B cell (primary cell): Measurements from ENCODE around the gene NRXN2. TPM values are rescaled to one million over a fixed set of nuclear protein-coding genes. Genes with fewer than 3 reads are reported as not detected.

ENCODE experiments used
- ATAC-seq: fragments of 200-7000 bp; cut with Tn5 transposase; one replicate; pipeline ENCODE4 v1.10.0; 2021; ENCODE audit warnings: low read depth, mild to moderate bottlenecking, moderate number of reproducible peaks, moderate library complexity
- CTCF ChIA-PET: fragments of 350-600 bp; sonication (Branson Sonifier 250); formaldehyde crosslinking; loops from one replicate; lab custom pipeline; 2021; ENCODE audit warnings: antibody characterized with exemption, inconsistent platforms; lab: Charles Lee
- POLR2A ChIA-PET: fragments of 350-600 bp; sonication (Branson Sonifier 250); formaldehyde crosslinking; loops from one replicate; lab custom pipeline; 2021; ENCODE audit warnings: antibody characterized with exemption; lab: Charles Lee
- DNase-seq: peaks from one replicate; pipeline ENCODE4 v3.0.0; 2013
- H2AFZ ChIP-seq: 2 replicates; pipeline ENCODE4 v1.6.1; 2012; ENCODE audit warnings: mild to moderate bottlenecking, low read depth, low read length; ENCODE audit not compliant: insufficient read depth, poor library complexity, severe bottlenecking
- H3K27ac ChIP-seq, 2 donors: 1 replicate in 1 of 2; 2 replicates in 1 of 2; pipeline ENCODE4 v1.5.1; 2012 to 2013; ENCODE audit warnings: low read length in 2 of 2, mild to moderate bottlenecking in 2 of 2, moderate library complexity in 1 of 2
- H3K27me3 ChIP-seq, 4 experiments: fragments of 200-600 bp in 1 of 4; sonication (generic) in 1 of 4; replicated peaks in 1 of 4; 1 replicate in 2 of 4; 2 replicates in 2 of 4; pipeline versions ENCODE4 v1.6.1 to v1.7.0; 2013 to 2016; ENCODE audit warnings: low read length in 3 of 4, mild to moderate bottlenecking in 2 of 4, mixed read lengths in 1 of 4, moderate library complexity in 1 of 4; ENCODE audit not compliant: insufficient read depth in 4 of 4, control insufficient read depth in 3 of 4; ENCODE audit errors: control extremely low read depth in 1 of 4
- H3K36me3 ChIP-seq, 2 experiments: replicated peaks in 1 of 2; 1 replicate in 1 of 2; 2 replicates in 1 of 2; pipeline versions ENCODE4 v1.6.1 to v1.7.1; 2013; ENCODE audit warnings: low read length in 1 of 2; ENCODE audit not compliant: insufficient read depth in 2 of 2, control insufficient read depth in 1 of 2; ENCODE audit errors: control extremely low read depth in 1 of 2, extremely low read depth in 1 of 2
- H3K4me1 ChIP-seq, 2 donors: fragments of 200-600 bp in 1 of 2; sonication (generic) in 1 of 2; 1 replicate in 1 of 2; 2 replicates in 1 of 2; pipeline versions ENCODE4 v1.5.1 to v1.6.1; 2013 to 2017; ENCODE audit warnings: low read length in 2 of 2; ENCODE audit not compliant: control insufficient read depth in 2 of 2, insufficient read depth in 2 of 2
- H3K4me2 ChIP-seq: replicated peaks from 2 replicates; pipeline ENCODE3; 2012; ENCODE audit warnings: mild to moderate bottlenecking, low read depth, low read length; ENCODE audit not compliant: poor library complexity, severe bottlenecking
- H3K4me3 ChIP-seq, 5 experiments: fragments of 200-600 bp in 1 of 5; sonication (generic) in 1 of 5; 1 replicate in 3 of 5; 2 replicates in 2 of 5; pipeline versions ENCODE4 v1.5.1 to v1.7.0; 2011 to 2016; ENCODE audit warnings: low read length in 4 of 5, mild to moderate bottlenecking in 4 of 5, low read depth in 2 of 5, control low read depth in 1 of 5, moderate library complexity in 1 of 5; ENCODE audit not compliant: insufficient read depth in 1 of 5; ENCODE audit errors: control extremely low read depth in 1 of 5, extremely low read depth in 1 of 5
- H3K79me2 ChIP-seq: fragments of 200-600 bp; sonication (generic); one replicate; pipeline ENCODE4 v1.6.0; 2016; ENCODE audit warnings: low read length; ENCODE audit not compliant: control insufficient read depth, insufficient read depth
- H3K9ac ChIP-seq: fragments of 200-600 bp; sonication (generic); 2 replicates; pipeline ENCODE4 v1.6.1; 2017; ENCODE audit warnings: mild to moderate bottlenecking, low read length, moderate library complexity
- H3K9me3 ChIP-seq, 3 donors: one replicate each; pipeline versions ENCODE4 v1.6.1 to v1.7.1; 2013; ENCODE audit warnings: low read length in 2 of 3; ENCODE audit not compliant: control insufficient read depth in 2 of 3, insufficient read depth in 1 of 3; ENCODE audit errors: control extremely low read depth in 1 of 3
- H4K20me1 ChIP-seq: 2 replicates; pipeline ENCODE4 v1.6.0; 2012; ENCODE audit warnings: mild to moderate bottlenecking, low read length; ENCODE audit not compliant: insufficient read depth, control insufficient read depth, poor library complexity, severe bottlenecking
- H3K27ac Mint-ChIP-seq: one replicate; pipeline ENCODE4 v1.8.0; 2021; ENCODE audit warnings: mixed read lengths
- H3K27me3 Mint-ChIP-seq: one replicate; pipeline ENCODE4 v1.8.0; 2021; ENCODE audit warnings: mixed read lengths
- H3K4me1 Mint-ChIP-seq: one replicate; pipeline ENCODE4 v1.8.0; 2021; ENCODE audit warnings: mixed read lengths
- H3K4me3 Mint-ChIP-seq: one replicate; pipeline ENCODE4 v1.8.0; 2021; ENCODE audit warnings: mixed read lengths
- H3K9me3 Mint-ChIP-seq: one replicate; pipeline ENCODE4 v1.8.0; 2022; ENCODE audit warnings: mixed read lengths; ENCODE audit not compliant: insufficient read depth
- EZH2 ChIP-seq: IDR thresholded peaks from 2 replicates; pipeline ENCODE4 v1.6.1; 2012; ENCODE audit warnings: borderline replicate concordance, low read depth, mild to moderate bottlenecking, moderate library complexity, low read length; ENCODE audit not compliant: insufficient read depth, poor library complexity, severe bottlenecking
- WGBS: methylation state at CpG from one replicate; pipeline ENCODE4 v1.1.5; 2013; ENCODE audit warnings: missing lambda C conversion rate; ENCODE audit not compliant: insufficient coverage; 5-methylcytosine and 5-hydroxymethylcytosine counted together
- intact Hi-C: fragments of 100-400 bp; cut with micrococcal nuclease; formaldehyde crosslinking; loops from one replicate; pipeline ENCODE4 v1.10.0; 2022
- polyA plus RNA-seq: library from polyadenylated mRNA; depleted of rRNA; stranded (reverse); fragments of >200 nt; gene quantifications from 2 replicates; pipeline ENCODE4 v1.2.3, GENCODE V29; 2012
- total RNA-seq, 2 donors: library from RNA; stranded (reverse); fragments of 120-200 nt in 1 of 2; gene quantifications; 1 replicate in 1 of 2; 2 replicates in 1 of 2; pipeline versions ENCODE4 v1.2.3 to v1.2.4, GENCODE V29; 2013 to 2022
- TF ChIP-seq, protein P1 (sequence below): fragments of 200-600 bp; IDR thresholded peaks from one replicate; pipeline ENCODE4 v1.8.0; 2022; ENCODE audit warnings: antibody characterized with exemption, mild to moderate bottlenecking

Gene NRXN2
- total and polyA plus RNA-seq, 2 donors (not counting 1 experiment from before 2014, with no cell fraction given) = 0.01 to 0.52 TPM

DNA sequence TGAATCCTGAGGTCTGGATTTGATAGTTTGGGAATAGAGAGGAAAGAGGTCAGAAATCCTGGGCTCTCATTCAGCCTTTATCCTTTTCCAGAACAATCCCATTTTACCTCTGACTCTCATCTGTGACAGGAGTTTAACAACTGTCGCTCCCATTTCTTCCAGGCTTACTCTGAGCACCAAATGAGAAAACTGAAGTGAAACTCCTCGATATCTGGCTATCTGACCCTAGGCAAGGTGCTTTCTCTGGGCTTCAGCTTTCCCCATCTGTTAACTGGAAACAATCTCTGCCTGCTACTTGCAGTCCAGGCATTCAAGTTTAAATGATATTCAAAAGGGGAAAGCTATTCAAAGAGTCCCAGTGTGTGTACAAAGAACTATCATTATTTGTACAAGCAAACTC, 50.1 kb downstream of the NRXN2 start:
- ChIA-PET CTCF (interaction anchor here (1.0 to 2.5 kb wide), 5 partner anchors 10 to 69 kb away, joined by 3 to 12 read pairs (median 3); no protein-coding TSS in a partner anchor), POLR2A (no interaction called here)
- intact Hi-C loops = no loop called here
- Histone ChIP-seq H3K9ac (no peak overlapping the region), H3K4me1 (peaks cover 15 to 21% of the 10 kb centered on the region in 2 donors), H3K36me3 (no peaks in the 10 kb centered on the region), H2AFZ (no peak overlapping the region), H3K9me3 (peaks cover 0 to 10% (median 0%) of the 10 kb centered on the region in 3 donors), H3K79me2 (no peaks in the 10 kb centered on the region), H3K27ac (no peak overlapping the region), H4K20me1 (no peaks in the 10 kb centered on the region), H3K4me3 (no peak overlapping the region), H3K27me3 (peaks cover 0 to 44% (median 10%) of the 10 kb centered on the region in 4 experiments), H3K4me2 (no peak overlapping the region)
- Mint-ChIP-seq H3K9me3 (no peaks in the 10 kb centered on the region), H3K4me3 (no peak overlapping the region), H3K27ac (no peak overlapping the region), H3K27me3 (peaks cover 69% of the 10 kb centered on the region), H3K4me1 (peaks cover 21% of the 10 kb centered on the region)
- TF ChIP-seq, protein P1, sequence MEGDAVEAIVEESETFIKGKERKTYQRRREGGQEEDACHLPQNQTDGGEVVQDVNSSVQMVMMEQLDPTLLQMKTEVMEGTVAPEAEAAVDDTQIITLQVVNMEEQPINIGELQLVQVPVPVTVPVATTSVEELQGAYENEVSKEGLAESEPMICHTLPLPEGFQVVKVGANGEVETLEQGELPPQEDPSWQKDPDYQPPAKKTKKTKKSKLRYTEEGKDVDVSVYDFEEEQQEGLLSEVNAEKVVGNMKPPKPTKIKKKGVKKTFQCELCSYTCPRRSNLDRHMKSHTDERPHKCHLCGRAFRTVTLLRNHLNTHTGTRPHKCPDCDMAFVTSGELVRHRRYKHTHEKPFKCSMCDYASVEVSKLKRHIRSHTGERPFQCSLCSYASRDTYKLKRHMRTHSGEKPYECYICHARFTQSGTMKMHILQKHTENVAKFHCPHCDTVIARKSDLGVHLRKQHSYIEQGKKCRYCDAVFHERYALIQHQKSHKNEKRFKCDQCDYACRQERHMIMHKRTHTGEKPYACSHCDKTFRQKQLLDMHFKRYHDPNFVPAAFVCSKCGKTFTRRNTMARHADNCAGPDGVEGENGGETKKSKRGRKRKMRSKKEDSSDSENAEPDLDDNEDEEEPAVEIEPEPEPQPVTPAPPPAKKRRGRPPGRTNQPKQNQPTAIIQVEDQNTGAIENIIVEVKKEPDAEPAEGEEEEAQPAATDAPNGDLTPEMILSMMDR = no peak
- TF ChIP-seq EZH2 = no peak
- ATAC-seq (no peak), DNase-seq (no peak)
- 79% methylated on average over 2 of the region's 2 CpGs for WGBS

DNA sequence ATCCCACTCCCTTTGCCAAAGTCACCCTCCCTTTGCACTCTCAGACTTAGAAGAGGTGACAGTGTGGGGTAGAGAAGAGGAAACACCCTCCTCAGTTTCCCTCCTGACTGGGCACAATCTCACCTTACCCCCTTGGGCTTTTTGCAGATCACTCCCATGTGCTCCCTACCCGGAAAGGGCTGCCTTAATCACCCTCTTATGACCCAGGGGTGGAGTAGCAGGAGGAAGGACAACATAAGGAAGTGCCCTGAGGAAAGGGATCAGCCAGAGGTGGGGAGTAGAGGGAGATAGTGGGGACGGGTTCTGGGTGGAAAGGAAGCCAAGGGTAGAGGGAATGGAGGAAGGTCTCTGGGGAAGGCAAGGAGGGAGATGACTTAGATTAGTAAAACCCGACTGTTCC, 52.0 kb downstream of the NRXN2 start:
- no peak overlapping the region for H3K9ac ChIP-seq
- H3K27me3 Mint-ChIP-seq = peaks cover 60% of the 10 kb centered on the region

More for the DNA sequence above, 52.0 kb downstream of the NRXN2 start:
- POLR2A ChIA-PET = no interaction called here
- ATAC-seq = no peak
- peaks cover 21% of the 10 kb centered on the region for H3K4me1 Mint-ChIP-seq
- DNase-seq = no peak
- Histone ChIP-seq H3K9me3 (peaks cover 0 to 10% (median 0%) of the 10 kb centered on the region in 3 donors), H3K4me1 (peaks cover 13 to 18% of the 10 kb centered on the region in 2 donors), H3K4me2 (no peak overlapping the region), H3K36me3 (no peaks in the 10 kb centered on the region), H3K27ac (no peak overlapping the region), H4K20me1 (no peaks in the 10 kb centered on the region), H3K79me2 (no peaks in the 10 kb centered on the region), H3K27me3 (peaks cover 0 to 35% (median 7%) of the 10 kb centered on the region in 4 experiments), H2AFZ (no peak overlapping the region), H3K4me3 (no peak overlapping the region)
- 71% methylated on average over 1 of the region's 3 CpGs for WGBS
- no peak overlapping the region for H3K27ac Mint-ChIP-seq
- intact Hi-C loops = no loop called here
- H3K4me3 Mint-ChIP-seq = no peak overlapping the region
- TF ChIP-seq, protein P1 = no peak
- no peak for TF ChIP-seq EZH2
- CTCF ChIA-PET = interaction anchor here (2.1 kb wide), 1 partner anchor 18 kb away, joined by 7 read pairs; no protein-coding TSS in a partner anchor
- no peaks in the 10 kb centered on the region for H3K9me3 Mint-ChIP-seq
